ENCODE results near the gene SLC10A3.

DNA sequence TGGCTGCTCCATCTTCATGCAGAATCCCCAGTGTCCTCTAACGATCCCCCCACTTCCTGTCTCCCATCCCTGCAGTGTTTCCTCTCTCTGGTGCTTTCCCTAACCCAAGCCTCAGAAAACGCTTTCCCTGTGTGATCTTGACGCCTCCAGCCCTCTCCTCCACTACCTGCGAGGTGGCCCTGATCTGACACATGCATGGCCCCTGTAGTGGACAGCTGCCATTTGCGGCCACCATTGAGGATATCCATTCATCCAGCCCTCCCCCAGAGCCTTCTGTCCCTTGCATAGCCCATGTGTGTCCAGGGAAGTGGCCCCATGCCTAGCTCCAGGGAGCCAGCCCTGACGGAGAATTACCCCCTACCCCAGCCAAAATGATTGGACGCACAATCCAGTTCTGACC, 7.1 kb downstream of the SLC10A3 start:
- no peak for TF ChIP-seq EZH2 (IDR thresholded peaks at IDR 0.05; ENCODE audit: low read depth)
- TF ChIP-seq, protein P1, sequence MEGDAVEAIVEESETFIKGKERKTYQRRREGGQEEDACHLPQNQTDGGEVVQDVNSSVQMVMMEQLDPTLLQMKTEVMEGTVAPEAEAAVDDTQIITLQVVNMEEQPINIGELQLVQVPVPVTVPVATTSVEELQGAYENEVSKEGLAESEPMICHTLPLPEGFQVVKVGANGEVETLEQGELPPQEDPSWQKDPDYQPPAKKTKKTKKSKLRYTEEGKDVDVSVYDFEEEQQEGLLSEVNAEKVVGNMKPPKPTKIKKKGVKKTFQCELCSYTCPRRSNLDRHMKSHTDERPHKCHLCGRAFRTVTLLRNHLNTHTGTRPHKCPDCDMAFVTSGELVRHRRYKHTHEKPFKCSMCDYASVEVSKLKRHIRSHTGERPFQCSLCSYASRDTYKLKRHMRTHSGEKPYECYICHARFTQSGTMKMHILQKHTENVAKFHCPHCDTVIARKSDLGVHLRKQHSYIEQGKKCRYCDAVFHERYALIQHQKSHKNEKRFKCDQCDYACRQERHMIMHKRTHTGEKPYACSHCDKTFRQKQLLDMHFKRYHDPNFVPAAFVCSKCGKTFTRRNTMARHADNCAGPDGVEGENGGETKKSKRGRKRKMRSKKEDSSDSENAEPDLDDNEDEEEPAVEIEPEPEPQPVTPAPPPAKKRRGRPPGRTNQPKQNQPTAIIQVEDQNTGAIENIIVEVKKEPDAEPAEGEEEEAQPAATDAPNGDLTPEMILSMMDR (conservative IDR thresholded peaks at IDR 0.05) = no peak
